HG02571 (cell line): Measurements from ENCODE around the gene YAP1.
"Not testable (repeated sequence)": the region's sequence is repeated elsewhere in the genome, so short reads cannot be mapped to it uniquely, and the experiment has no call there.

ENCODE experiments used
- ATAC-seq: cut with Tn5 transposase; IDR thresholded peaks from one replicate; pipeline ENCODE4 v1.9.1; 2021; ENCODE audit warnings: mild to moderate bottlenecking, moderate library complexity; ENCODE audit not compliant: unreplicated experiment

The YAP1 gene

DNA sequence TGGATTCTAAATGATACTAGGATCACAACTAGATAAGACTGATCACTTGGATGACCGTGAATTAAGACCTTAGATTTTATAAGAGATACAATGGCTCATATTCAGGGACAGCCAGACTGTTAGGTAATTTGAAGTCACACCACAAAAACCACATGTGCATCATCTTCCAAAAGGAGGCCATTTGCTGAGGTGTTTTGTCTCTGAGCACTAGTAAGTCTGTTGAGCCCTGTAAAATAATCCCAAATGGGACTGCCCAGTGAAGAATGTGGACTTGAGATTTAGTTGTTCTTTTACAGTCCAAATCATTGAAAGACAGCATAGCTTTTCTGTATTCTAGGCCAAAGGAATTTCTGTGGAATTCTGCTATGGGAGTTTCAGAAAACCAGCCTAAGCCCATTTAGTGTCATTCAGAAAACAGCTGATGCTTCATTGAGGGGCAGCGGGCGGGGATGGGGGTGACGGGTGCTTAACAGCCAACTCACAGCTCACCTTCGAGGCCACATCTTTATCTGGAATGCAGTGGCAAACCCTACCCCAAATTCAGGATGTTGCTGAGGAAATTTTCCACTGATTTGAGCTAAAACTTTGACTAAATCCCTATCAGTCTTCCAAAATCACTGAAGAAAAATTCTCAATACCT is 127.0 kb downstream of the YAP1 start:
- ATAC-seq: no peak

DNA sequence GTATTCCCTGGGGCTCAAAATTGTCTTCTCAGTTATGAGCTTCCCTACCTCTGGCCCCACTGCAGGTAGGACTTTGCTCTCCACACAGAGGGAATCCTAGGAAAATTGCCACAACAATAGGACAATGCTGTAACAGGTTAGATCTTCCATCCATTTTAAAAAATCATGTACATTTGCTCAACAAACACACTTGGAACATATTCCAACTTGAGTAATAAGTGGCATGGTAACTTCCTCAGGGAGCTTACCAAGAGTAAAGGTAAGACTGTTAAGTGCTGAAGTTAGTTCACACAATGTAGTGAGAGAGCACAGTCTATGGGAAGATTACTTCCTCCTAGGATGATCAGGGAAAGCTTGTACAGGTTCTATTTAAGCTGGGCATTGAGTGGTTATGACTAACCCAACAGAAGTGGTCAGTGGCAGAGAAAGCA is 128.2 kb downstream of the YAP1 start:
- ATAC-seq: no peak

DNA sequence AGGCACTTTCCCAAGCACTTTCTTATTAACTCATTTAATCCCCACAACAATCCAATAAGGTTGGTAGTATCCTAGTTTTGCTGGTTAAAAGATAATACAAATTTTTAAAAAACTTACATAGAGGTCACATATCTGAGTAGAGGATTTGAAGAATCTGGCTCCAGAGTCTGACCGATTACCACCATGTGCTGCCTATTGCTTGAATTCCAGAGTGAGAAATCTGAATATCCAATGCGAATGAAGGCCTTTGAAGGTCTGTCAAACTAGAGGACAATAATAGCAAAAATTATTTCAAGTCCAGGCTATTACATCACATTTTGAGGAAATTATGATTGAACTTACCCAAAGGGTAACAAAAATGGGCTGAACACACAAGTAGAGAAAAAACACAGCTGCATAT is 129.2 kb downstream of the YAP1 start:
- ATAC-seq: no peak

DNA sequence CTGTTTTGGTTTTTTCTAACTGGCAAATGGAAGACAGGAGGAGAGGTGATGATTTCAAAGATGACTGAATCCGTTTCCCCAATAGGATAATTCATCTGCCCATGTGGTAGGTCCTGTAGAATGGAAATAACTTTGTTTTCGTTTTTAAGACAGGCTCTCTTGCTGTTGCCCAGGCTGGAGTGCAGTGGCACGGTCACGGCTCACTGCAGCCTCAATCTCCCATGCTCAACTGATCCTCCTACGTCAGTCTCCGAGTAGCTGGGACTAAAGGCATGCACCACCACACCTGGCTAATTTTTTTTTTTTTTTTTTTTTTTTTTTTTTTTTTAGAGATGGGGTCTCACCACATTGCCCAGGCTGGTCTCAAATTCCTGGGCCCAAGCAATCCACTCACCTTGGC is 129.7 kb downstream of the YAP1 start:
- ATAC-seq: no peak

DNA sequence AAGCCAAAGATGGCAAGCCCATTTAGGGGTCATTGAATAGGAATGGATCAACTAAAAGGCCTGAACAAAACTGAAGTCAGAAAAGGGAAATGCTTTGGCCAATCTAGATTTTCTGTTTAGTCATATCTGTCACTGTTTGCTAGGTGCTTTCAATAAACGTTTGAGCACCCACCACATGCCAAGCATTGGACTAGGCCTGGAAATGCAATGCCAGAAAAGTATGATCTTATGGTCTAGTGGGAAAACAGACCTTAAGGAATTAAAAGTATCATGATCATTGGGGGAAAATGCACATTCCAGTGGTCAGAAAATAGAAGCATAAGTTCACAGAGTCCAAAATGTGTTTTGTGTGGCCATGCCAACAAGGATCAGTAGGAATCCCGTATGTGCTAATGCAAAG is 130.3 kb downstream of the YAP1 start:
- no peak for ATAC-seq

DNA sequence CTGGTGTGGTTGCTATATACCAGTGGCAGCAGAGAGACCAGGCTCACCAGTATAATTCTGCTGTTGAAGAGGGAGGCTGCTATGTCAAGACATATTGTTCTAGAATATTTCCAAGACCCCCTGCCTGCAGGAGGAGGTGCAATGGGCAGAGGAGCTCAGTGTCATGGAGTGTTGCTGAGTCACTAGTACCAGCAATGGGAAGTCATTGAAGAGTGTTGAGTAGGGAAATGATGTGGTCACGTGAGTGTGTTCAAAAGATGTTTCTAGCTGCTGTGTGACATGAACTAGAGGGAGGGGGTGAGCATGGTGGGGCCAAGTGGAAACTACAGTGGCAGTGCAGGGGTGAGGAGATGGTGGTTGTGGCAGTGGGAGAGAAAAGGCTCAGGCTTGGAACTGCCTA is 130.8 kb downstream of the YAP1 start:
- no peak for ATAC-seq

DNA sequence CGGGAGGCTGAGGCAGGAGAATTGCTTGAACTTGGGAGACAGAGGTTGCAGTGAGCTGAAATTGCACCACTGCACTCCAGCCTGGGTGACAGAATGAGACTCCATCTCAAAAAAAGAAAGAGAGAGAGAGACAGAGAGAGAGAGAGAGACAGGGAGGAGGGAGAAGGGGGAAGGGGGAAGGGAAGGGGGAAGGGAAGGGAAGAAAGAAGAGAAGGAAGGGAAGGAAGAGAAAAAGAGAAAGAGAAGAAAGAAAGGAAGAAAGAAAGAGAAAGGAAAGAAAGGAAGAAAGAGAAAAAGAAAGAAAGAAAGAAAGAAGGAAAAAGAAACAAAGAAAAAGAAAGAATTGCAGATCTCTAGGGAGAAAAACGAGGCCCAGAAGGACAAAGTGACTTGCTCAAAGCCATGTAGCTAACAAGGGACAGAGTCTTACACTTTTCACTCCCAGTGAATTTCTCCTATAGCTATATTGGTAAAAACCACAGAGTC is 133.2 kb downstream of the YAP1 start:
- no peak for ATAC-seq

DNA sequence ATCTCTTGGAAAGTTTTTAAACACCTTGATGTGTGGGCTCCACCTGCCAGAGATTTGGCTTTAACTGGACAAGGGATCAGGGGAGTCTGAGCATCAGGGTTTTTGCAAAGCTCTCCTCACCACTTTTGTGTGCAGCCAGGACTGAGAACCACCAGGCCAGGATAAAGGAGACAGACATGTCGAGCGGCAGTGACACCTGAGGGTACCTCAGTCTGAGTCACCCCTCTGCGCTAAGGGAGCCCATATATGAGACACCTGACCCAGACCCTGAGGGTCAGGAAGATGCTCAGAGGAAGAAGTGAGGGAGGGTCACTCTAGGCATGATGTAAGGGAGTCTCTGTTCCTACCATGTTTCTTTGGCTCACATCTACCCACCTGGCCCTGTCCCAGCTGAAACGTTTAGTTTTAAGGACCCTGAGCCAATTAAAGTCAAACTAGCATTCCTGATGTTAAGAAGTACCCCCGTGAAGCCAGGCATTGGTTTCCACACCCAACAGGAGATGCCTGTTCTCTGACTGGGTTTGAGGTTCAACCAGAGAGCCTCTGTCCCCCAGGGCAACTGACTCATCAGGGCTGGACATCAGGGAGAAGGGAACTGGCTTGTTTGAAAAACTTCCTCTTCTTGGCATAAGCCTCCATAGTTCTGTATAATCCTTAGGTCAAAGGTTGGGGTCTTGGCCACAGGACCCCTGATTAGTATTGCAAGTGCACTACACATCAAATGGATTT is 134.6 kb downstream of the YAP1 start:
- no peak for ATAC-seq

DNA sequence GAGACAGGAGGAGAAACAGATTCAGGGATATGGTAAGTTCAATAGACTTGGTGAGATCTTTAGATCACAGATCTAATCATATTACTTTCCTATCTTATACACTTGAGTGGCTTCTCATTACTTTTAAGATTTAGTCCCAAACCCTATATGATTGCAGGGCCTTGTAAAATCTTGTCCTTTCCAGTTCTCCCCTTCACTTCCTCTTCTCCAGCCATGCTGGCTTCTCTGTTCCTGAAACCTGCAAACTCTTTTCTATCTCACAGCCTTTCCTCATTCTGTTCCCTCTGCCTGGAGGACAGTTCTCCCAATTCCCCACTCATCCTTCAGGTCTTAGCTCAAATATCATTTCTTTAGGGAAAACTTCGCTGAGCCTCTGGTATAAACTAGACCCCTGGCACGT is 141.2 kb downstream of the YAP1 start:
- no peak for ATAC-seq

DNA sequence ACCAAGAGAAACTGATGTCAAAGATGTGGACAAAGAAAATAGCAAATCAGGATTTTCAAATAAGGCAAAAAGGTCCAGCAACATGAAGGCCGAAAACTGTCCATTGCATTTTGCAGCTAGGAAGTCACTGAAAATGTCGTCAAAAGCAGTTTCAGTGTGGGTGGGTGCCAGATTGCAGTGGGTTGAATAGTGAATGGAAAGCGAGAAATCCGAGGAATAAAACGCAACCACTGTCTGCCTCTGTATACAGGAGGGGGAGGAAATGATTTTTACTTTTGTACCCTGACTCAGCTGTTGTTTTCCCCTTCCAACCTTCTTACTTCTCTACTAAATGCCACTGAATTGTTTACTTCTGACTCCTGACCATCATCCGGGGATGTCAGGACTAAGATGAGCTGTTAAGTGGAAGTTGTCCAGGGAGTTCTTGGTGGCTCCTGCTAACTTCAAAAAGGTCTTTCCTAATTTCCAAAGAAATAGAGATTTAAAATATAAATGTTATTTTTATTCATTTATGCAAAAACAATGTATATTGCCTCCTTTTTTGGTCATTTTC is 142.2 kb downstream of the YAP1 start:
- ATAC-seq: no peak

DNA sequence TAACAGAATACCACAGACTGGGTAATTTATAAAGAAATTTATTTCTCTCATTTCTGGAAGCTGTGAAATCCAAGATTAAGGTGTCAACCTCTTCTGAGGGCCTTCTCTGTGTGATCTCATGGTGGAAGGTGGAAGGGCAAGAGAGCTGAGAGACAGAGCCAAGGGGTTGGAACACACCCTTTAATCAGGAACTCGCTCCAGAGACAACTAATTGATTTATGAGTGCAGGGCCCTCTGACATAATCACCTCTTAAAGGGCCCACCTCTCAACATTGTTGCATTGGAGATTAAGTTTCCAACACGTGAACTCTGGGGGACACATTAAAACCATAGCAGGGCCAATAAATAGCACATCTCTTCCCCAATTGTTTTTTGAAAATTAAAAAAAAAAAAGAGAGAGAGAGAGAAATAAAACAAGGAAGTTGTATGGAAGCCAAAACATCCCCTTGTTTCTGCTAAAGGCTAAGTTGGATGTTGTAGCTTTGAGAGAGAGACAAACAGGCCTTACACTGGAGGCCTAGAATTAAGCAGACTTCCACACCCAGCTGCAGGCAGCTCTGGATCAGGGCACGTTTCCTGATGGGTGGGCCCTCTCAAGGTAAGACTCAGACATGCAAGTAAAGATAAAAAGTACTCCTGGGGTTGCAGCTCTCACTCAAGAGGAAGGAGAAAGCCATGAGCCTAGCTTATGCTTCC is 142.9 kb downstream of the YAP1 start:
- no peak for ATAC-seq

DNA sequence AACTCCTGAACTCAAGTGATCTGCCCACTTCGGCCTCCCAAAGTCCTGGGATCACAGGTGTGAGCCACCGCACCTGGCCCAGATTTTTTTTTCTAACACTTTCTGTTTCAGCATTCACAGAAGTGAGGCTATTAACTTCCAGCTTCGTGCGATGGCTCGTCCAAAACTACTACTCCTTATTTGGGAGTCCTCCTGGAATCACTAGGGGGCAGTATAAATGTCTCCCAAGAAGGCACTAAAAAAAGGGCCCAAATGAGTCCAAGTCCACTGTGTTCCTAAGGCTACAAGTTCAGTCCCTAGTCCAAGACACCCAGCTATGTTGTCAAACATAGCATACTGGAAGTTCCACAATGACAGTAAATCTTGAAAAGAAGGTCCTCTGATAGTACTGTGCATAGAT is 143.8 kb downstream of the YAP1 start:
- ATAC-seq: no peak

DNA sequence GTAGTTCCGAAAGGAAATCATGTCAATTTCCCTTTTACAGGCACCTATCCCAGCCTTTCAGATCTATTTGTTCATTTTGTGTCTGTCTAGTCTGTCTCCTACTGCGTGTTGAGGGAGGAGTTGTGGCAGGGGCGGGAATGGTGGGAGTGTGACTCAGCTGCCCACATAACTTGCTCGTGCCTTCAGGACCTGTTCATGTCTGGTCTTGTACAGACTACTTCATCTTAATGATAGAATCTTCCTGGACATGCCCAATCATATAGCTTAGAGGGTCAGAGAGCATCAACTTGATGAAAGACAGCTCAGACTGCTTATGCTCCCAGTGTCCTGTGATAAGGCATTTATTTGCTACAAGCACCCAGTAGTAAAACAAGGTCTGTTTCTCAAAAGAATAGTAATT is 146.0 kb downstream of the YAP1 start:
- ATAC-seq: no peak

DNA sequence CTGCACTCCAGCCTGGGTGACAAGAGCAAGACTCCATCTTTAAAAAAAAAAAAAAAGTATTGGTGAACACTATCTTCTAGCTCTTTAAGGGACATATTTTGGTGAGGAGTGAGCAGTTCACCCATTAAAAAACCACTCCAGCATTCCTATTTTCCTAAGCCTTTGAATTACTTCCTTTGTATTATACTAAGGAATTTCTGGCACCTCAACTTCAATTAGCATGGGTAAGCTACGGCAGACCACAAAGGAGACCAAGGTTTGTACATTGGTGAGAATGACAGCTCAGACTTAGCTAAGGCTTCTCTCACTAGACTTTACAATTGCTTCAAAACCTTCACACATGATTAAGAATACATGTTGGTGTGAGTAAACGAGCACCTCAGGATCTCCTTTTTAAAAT is 150.0 kb downstream of the YAP1 start:
- no peak for ATAC-seq

DNA sequence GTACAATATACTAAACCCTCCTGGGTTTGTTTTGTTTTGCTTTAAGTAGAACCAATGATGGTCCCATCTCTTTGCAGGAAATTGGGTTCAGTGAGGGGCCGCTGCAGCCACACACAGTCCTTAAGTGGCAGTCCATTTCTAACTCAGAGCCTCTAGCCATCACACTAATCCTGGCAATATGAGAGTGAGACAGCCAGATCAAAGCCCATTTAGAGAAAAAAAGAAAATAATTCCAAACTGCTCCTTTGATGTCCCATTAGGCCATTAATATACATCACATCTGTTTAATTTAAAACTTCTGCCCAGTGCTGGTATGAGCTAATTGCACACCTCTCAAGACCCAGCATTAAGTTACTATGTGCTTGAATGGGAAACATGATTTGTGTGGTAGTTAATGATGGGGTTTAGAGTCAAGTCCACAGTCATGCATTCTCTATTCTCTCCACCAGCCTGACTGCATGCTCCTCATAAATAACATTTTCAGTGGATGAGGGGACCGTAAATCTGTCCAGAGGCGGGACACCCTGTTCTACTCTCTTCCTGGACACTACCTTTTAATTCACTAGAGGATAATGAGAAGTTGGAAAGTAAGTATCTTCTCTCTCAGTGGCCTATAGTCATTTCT is 153.2 kb downstream of the YAP1 start:
- ATAC-seq: no peak

DNA sequence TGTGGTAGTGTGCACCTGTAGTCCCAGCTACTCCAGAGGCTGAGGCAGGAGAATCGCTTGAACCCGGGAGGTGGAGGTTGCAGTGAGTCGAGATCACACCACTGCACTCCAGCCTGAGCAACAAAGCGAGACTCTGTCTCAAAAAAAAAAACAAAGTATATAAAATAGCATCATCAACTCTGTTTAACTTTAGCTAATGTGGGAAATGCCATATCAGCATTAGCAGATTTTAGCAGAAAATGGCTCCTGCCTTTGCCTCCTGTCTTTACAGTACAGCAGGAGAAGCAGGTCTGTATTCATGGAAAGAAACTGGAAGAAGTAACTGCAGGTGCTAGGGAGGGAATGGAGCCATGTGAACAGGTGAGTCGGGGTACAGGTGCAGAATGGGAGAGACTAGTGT is 154.5 kb downstream of the YAP1 start:
- ATAC-seq: not testable (repeated sequence)

DNA sequence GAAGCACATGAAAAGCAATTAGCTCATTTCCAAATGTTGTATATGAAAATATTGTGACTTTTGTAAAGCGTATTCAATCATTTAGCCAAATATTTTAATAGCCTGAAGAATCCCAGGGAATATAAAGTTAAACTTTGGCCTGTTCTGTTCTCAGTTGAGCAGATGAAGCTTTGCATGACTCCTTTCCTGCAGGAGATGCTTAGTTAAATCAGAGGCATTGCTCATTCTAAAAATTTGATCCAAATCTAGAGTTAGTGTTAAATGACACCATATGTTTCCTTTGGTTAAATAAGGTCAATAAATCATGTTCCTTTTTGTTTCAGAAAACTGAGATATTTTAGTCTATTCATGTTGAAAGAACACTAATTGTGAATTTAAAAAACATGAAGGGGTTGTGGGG is 155.9 kb downstream of the YAP1 start:
- no peak for ATAC-seq

DNA sequence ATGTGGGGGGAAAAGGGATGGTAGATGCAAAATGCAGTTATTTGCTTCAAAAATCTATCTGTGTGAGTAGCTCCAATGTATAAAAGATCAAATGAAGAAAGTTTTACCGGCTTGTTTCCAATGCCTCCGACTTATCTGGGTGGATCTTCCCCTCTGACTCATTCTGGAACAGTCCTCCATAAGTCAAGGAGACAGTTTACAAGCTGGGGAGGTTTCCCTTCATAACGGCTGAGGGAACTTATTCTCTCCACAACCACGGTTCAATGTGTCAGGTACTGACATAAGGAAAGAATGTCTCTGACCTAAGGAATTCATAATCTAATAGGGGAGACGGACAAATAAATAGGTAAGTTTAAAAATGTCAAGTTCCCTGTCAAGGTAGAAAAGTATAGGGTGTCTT is 157.4 kb downstream of the YAP1 start:
- ATAC-seq: no peak

DNA sequence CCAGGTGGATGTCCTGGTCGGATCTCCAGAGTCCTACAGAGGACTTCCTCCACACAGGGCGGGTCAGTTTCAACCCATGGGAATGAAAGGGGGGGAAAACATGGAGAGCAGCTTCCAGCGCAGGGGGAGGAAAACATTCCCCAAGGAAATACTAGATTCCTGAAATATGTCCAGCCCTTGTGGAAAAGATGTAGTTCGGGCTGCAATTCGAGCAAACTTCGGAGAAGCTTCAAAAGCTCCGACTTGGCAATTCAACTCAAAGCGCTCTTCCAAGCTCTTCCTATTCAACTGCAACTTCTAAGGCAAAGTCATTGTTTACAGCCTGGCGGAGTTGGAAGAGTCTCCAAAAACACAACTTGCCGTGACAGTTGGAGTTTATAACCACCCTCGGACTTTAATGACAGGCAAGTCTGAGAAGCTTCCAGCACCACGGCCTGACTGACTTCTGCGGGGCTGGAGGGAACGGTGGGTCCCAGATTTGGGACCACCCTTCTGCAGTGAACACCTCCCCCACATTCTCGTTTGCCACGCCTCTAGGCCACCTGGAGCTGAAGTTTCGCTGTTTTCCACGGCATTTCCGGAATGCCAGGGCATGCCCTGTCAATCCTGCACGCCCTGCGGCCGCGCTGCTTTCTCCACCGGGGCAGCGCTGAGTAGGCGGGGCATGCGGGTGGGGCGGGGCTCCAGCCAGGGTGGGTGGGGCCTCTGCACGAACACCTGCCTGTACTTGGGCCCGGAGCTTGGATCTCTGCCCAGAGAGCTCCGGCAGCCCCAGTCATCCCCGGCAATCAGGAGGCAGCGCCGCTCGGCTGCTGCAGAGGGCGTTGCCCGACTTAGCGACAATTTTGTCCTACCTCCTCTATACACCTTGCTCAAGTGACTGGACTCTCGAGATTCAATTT is 158.1 kb downstream of the YAP1 start:
- peak; percentile 99 for ATAC-seq

DNA sequence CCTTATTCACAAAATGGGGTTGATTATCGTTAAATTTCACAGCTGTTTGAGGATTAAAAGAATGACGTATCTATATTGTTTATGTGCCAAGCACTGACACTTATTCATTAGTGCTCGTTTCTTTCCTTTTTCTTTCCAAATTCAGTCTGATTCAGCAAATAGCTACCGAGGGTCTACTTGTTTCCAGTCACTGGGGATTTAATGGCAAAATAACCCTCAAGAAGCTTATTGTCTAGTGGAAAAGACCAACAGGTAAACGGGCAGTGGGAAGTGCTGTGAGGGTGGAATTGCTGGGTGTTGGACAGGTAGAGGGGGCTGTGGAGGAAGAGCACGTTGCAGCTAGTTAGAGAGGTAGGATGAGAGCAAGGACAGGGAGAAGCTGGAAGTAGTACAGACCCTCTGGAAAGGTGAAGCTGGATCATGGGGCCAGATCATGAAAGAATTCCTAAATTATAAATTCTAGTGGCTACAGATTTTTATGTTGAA is 158.8 kb downstream of the YAP1 start:
- no peak for ATAC-seq
